Loucy (cell line): Measurements from ENCODE around the gene SYNC.

Experiments
- H2AFZ ChIP-seq: fragments of 200-600 bp; sonication (generic); 2 replicates; pipeline ENCODE4 v1.6.0; 2016; ENCODE audit warnings: antibody characterized with exemption, mild to moderate bottlenecking, low read length, moderate library complexity
- H3F3A ChIP-seq: fragments of 200-600 bp; 2 replicates; pipeline ENCODE4 v1.6.0; 2016; ENCODE audit warnings: antibody characterized with exemption, low read depth, mild to moderate bottlenecking
- H3K27me3 ChIP-seq: fragments of 200-600 bp; sonication (generic); 2 replicates; pipeline ENCODE4 v1.6.1; 2014; ENCODE audit warnings: low read length, mild to moderate bottlenecking; ENCODE audit not compliant: insufficient read depth, poor library complexity, severe bottlenecking
- H3K36me3 ChIP-seq: fragments of 200-600 bp; sonication (generic); 2 replicates; pipeline ENCODE4 v1.6.1; 2016; ENCODE audit warnings: low read length; ENCODE audit not compliant: insufficient read depth
- H3K4me1 ChIP-seq: fragments of 200-600 bp; sonication (generic); 2 replicates; pipeline ENCODE4 v1.5.1; 2014; ENCODE audit warnings: low read length, mild to moderate bottlenecking; ENCODE audit not compliant: insufficient read depth, poor library complexity, severe bottlenecking
- H3K4me2 ChIP-seq: fragments of 200-600 bp; sonication (generic); 2 replicates; pipeline ENCODE4 v1.6.0; 2014; ENCODE audit warnings: antibody characterized with exemption, low read length, low read depth, mild to moderate bottlenecking; ENCODE audit not compliant: poor library complexity, severe bottlenecking
- H3K4me3 ChIP-seq: fragments of 200-600 bp; sonication (generic); 2 replicates; pipeline ENCODE4 v1.5.1; 2014; ENCODE audit warnings: low read length, mild to moderate bottlenecking, mixed read lengths; ENCODE audit not compliant: poor library complexity, severe bottlenecking
- H3K79me2 ChIP-seq: fragments of 200-600 bp; sonication (generic); 2 replicates; pipeline ENCODE4 v1.6.1; 2014; ENCODE audit warnings: low read length; ENCODE audit not compliant: insufficient read depth
- H3K9ac ChIP-seq: fragments of 200-600 bp; sonication (generic); 2 replicates; pipeline ENCODE4 v1.6.0; 2014; ENCODE audit warnings: mild to moderate bottlenecking, low read depth, low read length, moderate library complexity; ENCODE audit not compliant: poor library complexity, severe bottlenecking
- H3K9me2 ChIP-seq: fragments of 200-600 bp; sonication (generic); replicated peaks from 2 replicates; pipeline ENCODE4 v1.6.1; 2016; ENCODE audit warnings: low read depth, low read length, mixed read lengths
- H3K9me3 ChIP-seq: fragments of 200-600 bp; sonication (generic); 2 replicates; pipeline ENCODE4 v1.6.1; 2014; ENCODE audit warnings: mild to moderate bottlenecking, antibody characterized with exemption, low read length, low read depth; ENCODE audit not compliant: insufficient read depth
- H4K20me1 ChIP-seq: fragments of 200-600 bp; sonication (generic); 2 replicates; pipeline ENCODE4 v1.6.0; 2014; ENCODE audit warnings: antibody characterized with exemption, low read length, mild to moderate bottlenecking; ENCODE audit not compliant: insufficient read depth, poor library complexity, severe bottlenecking
- EZH2phosphoT487 ChIP-seq: fragments of 200-600 bp; IDR thresholded peaks from 2 replicates; pipeline ENCODE4 v1.6.1; 2018; ENCODE audit warnings: antibody characterized with exemption, mild to moderate bottlenecking, moderate library complexity, borderline replicate concordance
- TF ChIP-seq, protein P1 (sequence below): fragments of 200-600 bp; sonication (generic); conservative IDR thresholded peaks from 2 replicates; pipeline ENCODE4 v1.5.1; 2014; ENCODE audit warnings: mild to moderate bottlenecking, antibody characterized with exemption, low read length

SYNC gene

DNA sequence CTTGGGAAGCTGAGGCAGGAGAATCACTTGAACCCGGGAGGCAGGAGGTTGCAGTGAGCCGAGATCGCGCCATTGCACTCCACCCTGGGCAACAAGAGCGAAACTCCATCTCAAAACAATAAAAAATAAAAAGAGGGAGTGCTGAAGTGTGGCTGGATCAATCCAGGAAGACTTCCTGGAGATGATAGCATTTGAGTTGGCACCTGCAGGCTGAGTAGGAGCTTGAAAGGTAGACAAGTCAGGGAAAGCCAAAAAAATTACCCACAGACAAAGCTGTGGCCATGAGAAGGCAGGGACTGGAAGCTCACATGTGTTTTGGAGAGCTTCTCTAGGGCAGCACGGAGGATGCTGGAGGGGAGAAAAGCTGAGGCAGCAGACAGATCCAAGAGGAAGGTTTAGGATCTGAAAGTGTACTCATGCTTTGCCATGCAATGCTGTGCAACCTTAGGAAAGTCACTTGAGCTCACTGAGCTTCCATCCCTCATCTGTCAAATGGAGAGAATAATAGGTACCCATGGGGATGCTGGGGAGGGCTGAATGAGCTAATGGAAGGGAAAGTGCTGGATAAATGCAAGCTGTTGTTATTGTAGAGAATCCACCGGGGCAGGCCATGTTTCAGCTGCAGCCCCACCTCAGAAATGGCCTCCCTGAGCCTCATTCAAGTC is 26.0 kb upstream of the SYNC start:
- Histone ChIP-seq H3K79me2 (no peaks in the 10 kb centered on the region), H3K9me2 (no peaks in the 10 kb centered on the region), H3K36me3 (no peaks in the 10 kb centered on the region), H4K20me1 (no peaks in the 10 kb centered on the region), H3K4me1 (peaks cover 14% of the 10 kb centered on the region), H3K9me3 (no peaks in the 10 kb centered on the region), H3K9ac (no peak overlapping the region), H3K27me3 (no peaks in the 10 kb centered on the region), H3K4me2 (no peak overlapping the region), H3F3A (no peaks in the 10 kb centered on the region), H2AFZ (no peak overlapping the region), H3K4me3 (no peak overlapping the region)
- TF ChIP-seq, protein P1, sequence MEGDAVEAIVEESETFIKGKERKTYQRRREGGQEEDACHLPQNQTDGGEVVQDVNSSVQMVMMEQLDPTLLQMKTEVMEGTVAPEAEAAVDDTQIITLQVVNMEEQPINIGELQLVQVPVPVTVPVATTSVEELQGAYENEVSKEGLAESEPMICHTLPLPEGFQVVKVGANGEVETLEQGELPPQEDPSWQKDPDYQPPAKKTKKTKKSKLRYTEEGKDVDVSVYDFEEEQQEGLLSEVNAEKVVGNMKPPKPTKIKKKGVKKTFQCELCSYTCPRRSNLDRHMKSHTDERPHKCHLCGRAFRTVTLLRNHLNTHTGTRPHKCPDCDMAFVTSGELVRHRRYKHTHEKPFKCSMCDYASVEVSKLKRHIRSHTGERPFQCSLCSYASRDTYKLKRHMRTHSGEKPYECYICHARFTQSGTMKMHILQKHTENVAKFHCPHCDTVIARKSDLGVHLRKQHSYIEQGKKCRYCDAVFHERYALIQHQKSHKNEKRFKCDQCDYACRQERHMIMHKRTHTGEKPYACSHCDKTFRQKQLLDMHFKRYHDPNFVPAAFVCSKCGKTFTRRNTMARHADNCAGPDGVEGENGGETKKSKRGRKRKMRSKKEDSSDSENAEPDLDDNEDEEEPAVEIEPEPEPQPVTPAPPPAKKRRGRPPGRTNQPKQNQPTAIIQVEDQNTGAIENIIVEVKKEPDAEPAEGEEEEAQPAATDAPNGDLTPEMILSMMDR: no peak
- TF ChIP-seq EZH2phosphoT487: no peak

DNA sequence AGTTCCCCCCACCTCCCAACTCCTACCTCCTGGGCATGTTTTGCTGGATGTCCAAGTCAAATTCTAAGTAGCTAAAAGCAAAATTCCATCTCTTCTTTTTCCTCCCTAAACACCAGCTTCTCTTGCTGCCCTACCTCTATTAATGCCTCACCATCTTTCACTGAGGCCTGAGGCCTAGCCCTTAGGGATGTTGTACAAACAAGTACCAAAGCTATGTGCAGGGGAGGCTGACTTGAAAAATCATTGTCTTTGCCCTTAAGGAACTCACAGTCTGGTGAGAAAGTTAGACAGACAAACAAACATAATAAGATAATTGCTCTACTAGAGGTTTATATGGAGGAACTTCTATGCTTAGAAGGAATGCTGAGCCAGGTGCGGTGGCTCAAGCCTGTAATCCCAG is 25.3 kb upstream of the SYNC start:
- H3K36me3 ChIP-seq: no peaks in the 10 kb centered on the region
- no peaks in the 10 kb centered on the region for H3K79me2 ChIP-seq
- H3F3A ChIP-seq: no peaks in the 10 kb centered on the region
- no peak overlapping the region for H3K9ac ChIP-seq
- no peak for TF ChIP-seq EZH2phosphoT487
- TF ChIP-seq, protein P1: no peak
- H3K4me1 ChIP-seq: peaks cover 14% of the 10 kb centered on the region
- H3K4me3 ChIP-seq: no peak overlapping the region
- no peak overlapping the region for H2AFZ ChIP-seq
- no peaks in the 10 kb centered on the region for H3K9me2 ChIP-seq
- no peaks in the 10 kb centered on the region for H3K27me3 ChIP-seq
- no peaks in the 10 kb centered on the region for H4K20me1 ChIP-seq
- H3K4me2 ChIP-seq: no peak overlapping the region
- no peaks in the 10 kb centered on the region for H3K9me3 ChIP-seq

DNA sequence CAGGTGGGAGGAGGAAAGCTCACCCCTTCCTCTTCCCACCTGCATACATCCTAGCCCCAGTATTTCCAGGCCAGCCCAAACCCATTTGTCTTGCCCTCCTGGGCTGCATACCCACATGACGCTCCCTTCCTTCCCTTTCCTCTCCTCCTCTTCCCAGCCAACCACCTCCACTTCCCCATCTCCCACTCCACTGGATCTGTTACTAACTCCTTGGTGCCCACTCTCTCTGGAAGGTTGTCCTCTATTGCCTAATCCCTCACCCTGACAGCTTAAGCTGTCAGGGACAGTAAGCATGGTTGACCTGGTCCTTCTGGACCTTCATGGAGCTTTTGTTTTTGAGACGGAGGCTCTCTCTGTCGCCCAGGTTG is 23.0 kb upstream of the SYNC start:
- Histone ChIP-seq H3K9ac (no peak overlapping the region), H2AFZ (no peak overlapping the region), H3K4me3 (no peak overlapping the region), H3K4me2 (peak overlapping the region; percentile 52), H3F3A (no peaks in the 10 kb centered on the region), H3K9me2 (no peaks in the 10 kb centered on the region), H4K20me1 (no peaks in the 10 kb centered on the region), H3K79me2 (no peaks in the 10 kb centered on the region), H3K4me1 (peaks cover 14% of the 10 kb centered on the region), H3K36me3 (no peaks in the 10 kb centered on the region), H3K27me3 (no peaks in the 10 kb centered on the region), H3K9me3 (no peaks in the 10 kb centered on the region)
- no peak for TF ChIP-seq EZH2phosphoT487
- TF ChIP-seq, protein P1: no peak
